HCT116 (cell line): ENCODE results near the gene PPP2R3C. TPM values are rescaled to one million over a fixed set of nuclear protein-coding genes. Genes with fewer than 3 reads are reported as not detected.

ENCODE experiments used
- ATAC-seq: fragments of 200-7000 bp; cut with Tn5 transposase; 2 replicates; pipeline ENCODE4 v1.9.1; 2020; ENCODE audit warnings: mild to moderate bottlenecking, moderate library complexity
- BruUV-seq: library from RNA; stranded (reverse); fragments of 400-500 nt; replicated peaks from 2 replicates; lab custom pipeline; 2021; lab: Mats Ljungman, UMichigan
- CTCF ChIA-PET: fragments of 300-600 bp; sonication (Branson Sonifier 250); formaldehyde crosslinking; loops from one replicate; lab custom pipeline; 2021; ENCODE audit warnings: antibody characterized with exemption; lab: Charles Lee
- POLR2A ChIA-PET: fragments of 300-600, 350-600 bp; sonication (Branson Sonifier 250); formaldehyde crosslinking; loops from one replicate; lab custom pipeline; 2021; ENCODE audit warnings: antibody characterized with exemption; lab: Charles Lee
- RAD21 ChIA-PET, 2 experiments: fragments of 300-600 bp; sonication (Branson Sonifier 250); formaldehyde crosslinking; loops; one replicate each; lab custom pipeline; 2023; ENCODE audit warnings: low total read pairs in 2 of 2; ENCODE audit not compliant: uncharacterized antibody in 2 of 2, unreplicated experiment in 2 of 2, low non-redundant PET in 1 of 2; lab: Charles Lee
- DNase-seq: peaks from one replicate; pipeline ENCODE4 v3.0.0-alpha.2; 2010; ENCODE audit warnings: low read depth, low spot score
- H2AFZ ChIP-seq: fragments of 200-600 bp; shearing (Covaris generic), sonication (generic); 2 replicates; pipeline ENCODE4 v1.6.1; 2017; ENCODE audit warnings: low read depth, mixed run types, mixed read lengths, antibody characterized with exemption, low read length; ENCODE audit not compliant: poor library complexity, severe bottlenecking
- H3K27ac ChIP-seq: 2 replicates; pipeline ENCODE4 v1.5.1; 2012; ENCODE audit warnings: low read depth, low read length
- H3K27me3 ChIP-seq: fragments of 200-600 bp; sonication (generic); 2 replicates; pipeline ENCODE4 v1.6.1; 2016; ENCODE audit warnings: mixed run types, low read length, mixed read lengths; ENCODE audit not compliant: insufficient read depth
- H3K36me3 ChIP-seq, 2 experiments: fragments of 200-500 bp in 1 of 2; fragments of 200-600 bp in 1 of 2; sonication (Bioruptor generic) in 1 of 2; sonication (generic) in 1 of 2; 2 replicates each; pipeline versions ENCODE4 v1.5.1 to v1.6.1; 2014 to 2016; ENCODE audit warnings: low read length in 2 of 2, inconsistent platforms in 1 of 2, mixed read lengths in 1 of 2, mixed run types in 1 of 2; ENCODE audit not compliant: insufficient read depth in 2 of 2, control insufficient read depth in 1 of 2
- H3K4me1 ChIP-seq, 2 experiments: fragments of 200-600 bp in 1 of 2; sonication (generic) in 1 of 2; 2 replicates each; pipeline versions ENCODE4 v1.5.1 to v1.6.1; 2012 to 2017; ENCODE audit warnings: low read length in 2 of 2, inconsistent platforms in 1 of 2, mild to moderate bottlenecking in 1 of 2, mixed read lengths in 1 of 2, mixed run types in 1 of 2, moderate library complexity in 1 of 2; ENCODE audit not compliant: insufficient read depth in 2 of 2, control insufficient read depth in 1 of 2
- H3K4me2 ChIP-seq: fragments of 200-600 bp; sonication (generic); 2 replicates; pipeline ENCODE4 v1.6.1; 2017; ENCODE audit warnings: mixed run types, low read length, mixed read lengths
- H3K4me3 ChIP-seq, 2 experiments: fragments of 200-600 bp in 1 of 2; sonication (generic) in 1 of 2; replicated peaks in 1 of 2; 2 replicates each; pipeline ENCODE4 v1.5.1; 2011 to 2016; ENCODE audit warnings: low read length in 2 of 2, control low read depth in 1 of 2, low read depth in 1 of 2, mild to moderate bottlenecking in 1 of 2, mixed read lengths in 1 of 2, mixed run types in 1 of 2
- H3K79me2 ChIP-seq: fragments of 200-600 bp; sonication (generic); 2 replicates; pipeline ENCODE4 v1.6.1; 2017; ENCODE audit warnings: mild to moderate bottlenecking, mixed run types, low read length, moderate library complexity, mixed read lengths; ENCODE audit not compliant: insufficient read depth
- H3K9ac ChIP-seq: fragments of 200-600 bp; sonication (generic); 2 replicates; pipeline ENCODE4 v1.6.1; 2016; ENCODE audit warnings: low read length, mixed read lengths
- H3K9me2 ChIP-seq: fragments of 200-600 bp; sonication (generic), shearing (Covaris generic); 2 replicates; pipeline ENCODE4 v1.6.1; 2017; ENCODE audit warnings: mixed run types, mild to moderate bottlenecking, moderate library complexity; ENCODE audit not compliant: insufficient read depth
- H3K9me3 ChIP-seq, 2 experiments: fragments of 200-500 bp in 1 of 2; fragments of 200-600 bp in 1 of 2; sonication (Bioruptor generic) in 1 of 2; sonication (generic) in 1 of 2; 2 replicates each; pipeline ENCODE4 v1.6.1; 2014 to 2017; ENCODE audit warnings: low read length in 2 of 2, mixed read lengths in 2 of 2, inconsistent platforms in 1 of 2, low read depth in 1 of 2, mild to moderate bottlenecking in 1 of 2, mixed run types in 1 of 2, moderate library complexity in 1 of 2; ENCODE audit not compliant: control insufficient read depth in 1 of 2, insufficient read depth in 1 of 2
- H4K20me1 ChIP-seq: fragments of 200-600 bp; sonication (generic), shearing (Covaris generic); 2 replicates; pipeline ENCODE4 v1.6.1; 2017; ENCODE audit warnings: mixed run types, mild to moderate bottlenecking, moderate library complexity; ENCODE audit not compliant: insufficient read depth
- CEBPB ChIP-seq: IDR thresholded peaks from 2 replicates; pipeline ENCODE4 v1.6.1; 2012; ENCODE audit warnings: low read depth
- EGR1 ChIP-seq: IDR thresholded peaks from 2 replicates; pipeline ENCODE4 v1.6.1; 2012; ENCODE audit warnings: low read depth
- ELF1 ChIP-seq: IDR thresholded peaks from 2 replicates; pipeline ENCODE4 v1.6.1; 2012; ENCODE audit warnings: low read depth, borderline replicate concordance
- EZH2 ChIP-seq: fragments of 200-600 bp; sonication (generic); IDR thresholded peaks from 2 replicates; pipeline ENCODE4 v1.6.1; 2017; ENCODE audit warnings: antibody characterized with exemption, mixed run types
- EZH2phosphoT487 ChIP-seq: fragments of 200-600 bp; IDR thresholded peaks from 2 replicates; pipeline ENCODE4 v1.6.1; 2018; ENCODE audit warnings: antibody characterized with exemption, borderline replicate concordance
- FOSL1 ChIP-seq: IDR thresholded peaks from 2 replicates; pipeline ENCODE4 v1.6.1; 2012; ENCODE audit warnings: low read depth
- JUND ChIP-seq: IDR thresholded peaks from 2 replicates; pipeline ENCODE4 v1.6.1; 2012
- POLR2A ChIP-seq: IDR thresholded peaks from 2 replicates; pipeline ENCODE4 v1.7.0; 2011; ENCODE audit warnings: borderline replicate concordance; ENCODE audit not compliant: insufficient read depth, insufficient read length; ENCODE audit errors: extremely low read depth
- POLR2AphosphoS5 ChIP-seq: IDR thresholded peaks from 2 replicates; pipeline ENCODE4 v1.6.1; 2011; ENCODE audit warnings: mild to moderate bottlenecking, low read depth, low read length, moderate library complexity
- RAD21 ChIP-seq: IDR thresholded peaks from 2 replicates; pipeline ENCODE4 v1.6.1; 2012; ENCODE audit warnings: low read depth, mild to moderate bottlenecking
- SIN3A ChIP-seq: IDR thresholded peaks from 2 replicates; pipeline ENCODE4 v1.6.1; 2012; ENCODE audit warnings: low read depth
- SP1 ChIP-seq: IDR thresholded peaks from 2 replicates; pipeline ENCODE4 v1.6.1; 2012; ENCODE audit warnings: low read depth
- SRF ChIP-seq: IDR thresholded peaks from 2 replicates; pipeline ENCODE4 v1.6.1; 2012; ENCODE audit warnings: low read depth
- TCF7L2 ChIP-seq: IDR thresholded peaks from 2 replicates; pipeline ENCODE4 v1.7.0; 2011; ENCODE audit warnings: borderline replicate concordance, inconsistent platforms; ENCODE audit not compliant: insufficient read depth, insufficient read length; ENCODE audit errors: extremely low read depth
- ZFX ChIP-seq: fragments of 450-650 bp; IDR thresholded peaks from 2 replicates; pipeline ENCODE4 v1.6.1; 2017
- ZNF274 ChIP-seq: fragments of 200-500 bp; sonication (Bioruptor generic); IDR thresholded peaks from 2 replicates; pipeline ENCODE4 v1.6.1; 2014; ENCODE audit warnings: mild to moderate bottlenecking, low read depth, low read length, inconsistent platforms
- intact Hi-C: fragments of 100-400 bp; cut with micrococcal nuclease; formaldehyde crosslinking; loops from 2 replicates; pipeline ENCODE4 v1.10.0; 2022
- total RNA-seq: library from RNA; stranded (reverse); gene quantifications from one replicate; pipeline ENCODE4 v1.2.1, GENCODE V29; 2021; ENCODE audit not compliant: unreplicated experiment
- TF ChIP-seq, protein P1 (sequence below), 3 experiments: fragments of 200-600 bp in 1 of 3; sonication (generic) in 1 of 3; IDR thresholded peaks in 2 of 3; conservative IDR thresholded peaks in 1 of 3; 2 replicates each; pipeline ENCODE4 v1.5.1; 2012 to 2017; ENCODE audit warnings: low read depth in 2 of 3, low read length in 2 of 3, antibody characterized with exemption in 1 of 3, borderline replicate concordance in 1 of 3, control low read depth in 1 of 3, mild to moderate bottlenecking in 1 of 3, mixed read lengths in 1 of 3, mixed run types in 1 of 3, moderate library complexity in 1 of 3; ENCODE audit not compliant: insufficient read depth in 1 of 3
- TF ChIP-seq, protein P2 (sequence below): IDR thresholded peaks from 2 replicates; pipeline ENCODE4 v1.6.1; 2012; ENCODE audit warnings: low read depth
- TF ChIP-seq, protein P3 (sequence below): IDR thresholded peaks from 2 replicates; pipeline ENCODE4 v1.6.1; 2011; ENCODE audit warnings: mild to moderate bottlenecking, low read length, moderate library complexity; ENCODE audit not compliant: insufficient replicate concordance; ENCODE audit errors: extremely low read depth

PPP2R3C gene
- total RNA-seq, 1 experiment from 2014 or later: 14.1 TPM

DNA sequence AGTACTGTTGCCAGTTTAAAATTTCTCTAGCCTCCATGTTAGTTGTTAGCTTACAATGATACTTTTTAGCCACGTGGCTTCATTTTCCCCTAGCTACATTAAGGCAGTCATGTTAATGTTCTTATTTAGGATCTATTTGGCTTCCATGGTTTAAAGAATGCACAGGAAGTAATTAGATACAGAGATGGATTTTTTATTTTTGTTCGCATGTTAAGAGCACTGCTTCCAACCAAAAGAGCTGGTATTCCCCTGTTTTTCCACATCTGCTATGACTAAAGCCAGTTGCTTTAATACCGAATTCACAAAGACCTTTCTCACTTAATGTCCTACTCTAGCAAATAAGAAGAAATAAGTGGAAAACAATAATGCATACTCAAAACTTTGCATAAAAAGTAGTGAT, 45.7 kb upstream of the PPP2R3C start:
- Histone ChIP-seq H3K4me3 (no peak overlapping the region), H3K9me2 (no peaks in the 10 kb centered on the region), H3K79me2 (peaks cover 4% of the 10 kb centered on the region; the same call in 1 of the 2 replicates), H4K20me1 (no peaks in the 10 kb centered on the region), H3K36me3 (no peaks in the 10 kb centered on the region)
- no peak for ATAC-seq
- DNase-seq: no peak
- ChIA-PET POLR2A (no interaction called here), CTCF (no interaction called here), RAD21 (no interaction called here)
- TF ChIP-seq FOSL1: no peak
- no peak for TF ChIP-seq SIN3A
- TF ChIP-seq POLR2AphosphoS5: no peak
- TF ChIP-seq SP1: no peak
- TF ChIP-seq ZNF274: no peak
- TF ChIP-seq ZFX: no peak
- no peak for TF ChIP-seq SRF
- TF ChIP-seq EZH2phosphoT487: no peak
- no peak for TF ChIP-seq EZH2
- no peak for TF ChIP-seq EGR1
- no peak for TF ChIP-seq TCF7L2
- TF ChIP-seq CEBPB: no peak
- TF ChIP-seq JUND: no peak
- no peak for TF ChIP-seq POLR2A
- no peak for TF ChIP-seq ELF1
- TF ChIP-seq, protein P1, sequence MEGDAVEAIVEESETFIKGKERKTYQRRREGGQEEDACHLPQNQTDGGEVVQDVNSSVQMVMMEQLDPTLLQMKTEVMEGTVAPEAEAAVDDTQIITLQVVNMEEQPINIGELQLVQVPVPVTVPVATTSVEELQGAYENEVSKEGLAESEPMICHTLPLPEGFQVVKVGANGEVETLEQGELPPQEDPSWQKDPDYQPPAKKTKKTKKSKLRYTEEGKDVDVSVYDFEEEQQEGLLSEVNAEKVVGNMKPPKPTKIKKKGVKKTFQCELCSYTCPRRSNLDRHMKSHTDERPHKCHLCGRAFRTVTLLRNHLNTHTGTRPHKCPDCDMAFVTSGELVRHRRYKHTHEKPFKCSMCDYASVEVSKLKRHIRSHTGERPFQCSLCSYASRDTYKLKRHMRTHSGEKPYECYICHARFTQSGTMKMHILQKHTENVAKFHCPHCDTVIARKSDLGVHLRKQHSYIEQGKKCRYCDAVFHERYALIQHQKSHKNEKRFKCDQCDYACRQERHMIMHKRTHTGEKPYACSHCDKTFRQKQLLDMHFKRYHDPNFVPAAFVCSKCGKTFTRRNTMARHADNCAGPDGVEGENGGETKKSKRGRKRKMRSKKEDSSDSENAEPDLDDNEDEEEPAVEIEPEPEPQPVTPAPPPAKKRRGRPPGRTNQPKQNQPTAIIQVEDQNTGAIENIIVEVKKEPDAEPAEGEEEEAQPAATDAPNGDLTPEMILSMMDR (IDR thresholded peaks at IDR 0.05 in 2 of 3, conservative IDR thresholded peaks at IDR 0.05 in 1 of 3; ENCODE audit: borderline replicate concordance in 1 of 3, insufficient read depth in 1 of 3, low read depth in 2 of 3, low read length in 2 of 3): no peak
- TF ChIP-seq, protein P2, sequence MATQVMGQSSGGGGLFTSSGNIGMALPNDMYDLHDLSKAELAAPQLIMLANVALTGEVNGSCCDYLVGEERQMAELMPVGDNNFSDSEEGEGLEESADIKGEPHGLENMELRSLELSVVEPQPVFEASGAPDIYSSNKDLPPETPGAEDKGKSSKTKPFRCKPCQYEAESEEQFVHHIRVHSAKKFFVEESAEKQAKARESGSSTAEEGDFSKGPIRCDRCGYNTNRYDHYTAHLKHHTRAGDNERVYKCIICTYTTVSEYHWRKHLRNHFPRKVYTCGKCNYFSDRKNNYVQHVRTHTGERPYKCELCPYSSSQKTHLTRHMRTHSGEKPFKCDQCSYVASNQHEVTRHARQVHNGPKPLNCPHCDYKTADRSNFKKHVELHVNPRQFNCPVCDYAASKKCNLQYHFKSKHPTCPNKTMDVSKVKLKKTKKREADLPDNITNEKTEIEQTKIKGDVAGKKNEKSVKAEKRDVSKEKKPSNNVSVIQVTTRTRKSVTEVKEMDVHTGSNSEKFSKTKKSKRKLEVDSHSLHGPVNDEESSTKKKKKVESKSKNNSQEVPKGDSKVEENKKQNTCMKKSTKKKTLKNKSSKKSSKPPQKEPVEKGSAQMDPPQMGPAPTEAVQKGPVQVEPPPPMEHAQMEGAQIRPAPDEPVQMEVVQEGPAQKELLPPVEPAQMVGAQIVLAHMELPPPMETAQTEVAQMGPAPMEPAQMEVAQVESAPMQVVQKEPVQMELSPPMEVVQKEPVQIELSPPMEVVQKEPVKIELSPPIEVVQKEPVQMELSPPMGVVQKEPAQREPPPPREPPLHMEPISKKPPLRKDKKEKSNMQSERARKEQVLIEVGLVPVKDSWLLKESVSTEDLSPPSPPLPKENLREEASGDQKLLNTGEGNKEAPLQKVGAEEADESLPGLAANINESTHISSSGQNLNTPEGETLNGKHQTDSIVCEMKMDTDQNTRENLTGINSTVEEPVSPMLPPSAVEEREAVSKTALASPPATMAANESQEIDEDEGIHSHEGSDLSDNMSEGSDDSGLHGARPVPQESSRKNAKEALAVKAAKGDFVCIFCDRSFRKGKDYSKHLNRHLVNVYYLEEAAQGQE: no peak
- TF ChIP-seq, protein P3, sequence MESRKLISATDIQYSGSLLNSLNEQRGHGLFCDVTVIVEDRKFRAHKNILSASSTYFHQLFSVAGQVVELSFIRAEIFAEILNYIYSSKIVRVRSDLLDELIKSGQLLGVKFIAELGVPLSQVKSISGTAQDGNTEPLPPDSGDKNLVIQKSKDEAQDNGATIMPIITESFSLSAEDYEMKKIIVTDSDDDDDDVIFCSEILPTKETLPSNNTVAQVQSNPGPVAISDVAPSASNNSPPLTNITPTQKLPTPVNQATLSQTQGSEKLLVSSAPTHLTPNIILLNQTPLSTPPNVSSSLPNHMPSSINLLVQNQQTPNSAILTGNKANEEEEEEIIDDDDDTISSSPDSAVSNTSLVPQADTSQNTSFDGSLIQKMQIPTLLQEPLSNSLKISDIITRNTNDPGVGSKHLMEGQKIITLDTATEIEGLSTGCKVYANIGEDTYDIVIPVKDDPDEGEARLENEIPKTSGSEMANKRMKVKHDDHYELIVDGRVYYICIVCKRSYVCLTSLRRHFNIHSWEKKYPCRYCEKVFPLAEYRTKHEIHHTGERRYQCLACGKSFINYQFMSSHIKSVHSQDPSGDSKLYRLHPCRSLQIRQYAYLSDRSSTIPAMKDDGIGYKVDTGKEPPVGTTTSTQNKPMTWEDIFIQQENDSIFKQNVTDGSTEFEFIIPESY: no peak
- TF ChIP-seq RAD21: no peak
- TF ChIP-seq, all 23 proteins: peak for 0
- no TSS peak for BruUV-seq
- intact Hi-C loops: no loop called here
- Histone ChIP-seq H3K27ac (no peak overlapping the region), H3K4me2 (no peak overlapping the region), H3K9me3 (no peaks in the 10 kb centered on the region), H3K27me3 (no peaks in the 10 kb centered on the region), H3K9ac (no peak overlapping the region), H3K4me1 (no peaks in the 10 kb centered on the region), H2AFZ (no peak overlapping the region)
